MM.1S (cell line): ENCODE results near the gene MON2.

Experiments used
- DNase-seq: peaks from one replicate; pipeline ENCODE4 v3.0.0-alpha.2; 2015
- H2AFZ ChIP-seq: fragments of 300-600 bp; sonication (generic); 2 replicates; pipeline ENCODE4 v1.6.0; 2016; ENCODE audit warnings: antibody characterized with exemption, low read length
- H3F3A ChIP-seq: fragments of 300-600 bp; sonication (generic); 2 replicates; pipeline ENCODE4 v1.6.1; 2016; ENCODE audit warnings: mild to moderate bottlenecking, antibody characterized with exemption, low read length, moderate library complexity, mixed read lengths; ENCODE audit not compliant: insufficient read depth
- H3K27ac ChIP-seq: fragments of 300-600 bp; sonication (generic); 2 replicates; pipeline ENCODE4 v1.5.1; 2016; ENCODE audit warnings: mild to moderate bottlenecking, low read length
- H3K27me3 ChIP-seq: fragments of 300-600 bp; sonication (generic); replicated peaks from 2 replicates; pipeline ENCODE4 v1.6.0; 2016; ENCODE audit warnings: low read length; ENCODE audit not compliant: insufficient read depth
- H3K36me3 ChIP-seq: fragments of 300-600 bp; sonication (generic); replicated peaks from 2 replicates; pipeline ENCODE4 v1.6.1; 2016; ENCODE audit warnings: mild to moderate bottlenecking, low read length, mixed read lengths; ENCODE audit not compliant: insufficient read depth
- H3K4me1 ChIP-seq: fragments of 300-600 bp; sonication (generic); 2 replicates; pipeline ENCODE4 v1.6.1; 2016; ENCODE audit warnings: low read length, mixed read lengths
- H3K4me2 ChIP-seq: fragments of 300-600 bp; sonication (generic); 2 replicates; pipeline ENCODE4 v1.6.0; 2016; ENCODE audit warnings: low read depth, low read length
- H3K4me3 ChIP-seq: fragments of 300-600 bp; sonication (generic); 2 replicates; pipeline ENCODE4 v1.5.1; 2016; ENCODE audit warnings: low read length, mixed read lengths
- H3K79me2 ChIP-seq: fragments of 300-600 bp; sonication (generic); 2 replicates; pipeline ENCODE4 v1.6.1; 2016; ENCODE audit warnings: mixed run types, low read length, mixed read lengths
- H3K9ac ChIP-seq: fragments of 300-600 bp; sonication (generic); 2 replicates; pipeline ENCODE4 v1.6.1; 2016; ENCODE audit warnings: low read length, mixed read lengths
- H3K9me2 ChIP-seq: fragments of 300-600 bp; sonication (generic); replicated peaks from 2 replicates; pipeline ENCODE4 v1.6.1; 2016; ENCODE audit warnings: mild to moderate bottlenecking, low read length, mixed read lengths; ENCODE audit not compliant: insufficient read depth
- H3K9me3 ChIP-seq: fragments of 300-600 bp; sonication (generic); replicated peaks from 2 replicates; pipeline ENCODE4 v1.6.1; 2016; ENCODE audit warnings: mild to moderate bottlenecking, low read length, mixed read lengths; ENCODE audit not compliant: insufficient read depth
- H4K20me1 ChIP-seq: fragments of 300-600 bp; sonication (generic); 2 replicates; pipeline ENCODE4 v1.6.1; 2016; ENCODE audit warnings: mild to moderate bottlenecking, low read length, moderate library complexity, mixed read lengths; ENCODE audit not compliant: insufficient read depth
- CTCF ChIP-seq: fragments of 300-600 bp; sonication (generic); IDR thresholded peaks from 2 replicates; pipeline ENCODE4 v1.5.1; 2016; ENCODE audit warnings: antibody characterized with exemption, low read length, mixed read lengths
- EZH2 ChIP-seq: fragments of 300-600 bp; sonication (generic); optimal IDR thresholded peaks from 2 replicates; pipeline ENCODE3; 2017; ENCODE audit warnings: low read depth, mild to moderate bottlenecking, antibody characterized with exemption, low read length, mixed read lengths
- EZH2phosphoT487 ChIP-seq: fragments of 300-600 bp; sonication (generic); IDR thresholded peaks from 2 replicates; pipeline ENCODE4 v1.6.1; 2018; ENCODE audit warnings: antibody characterized with exemption, low read length

The MON2 gene

GRCh38 chr12:62629413-62629812, 162.8 kb downstream of the MON2 start:
- no peaks in the 10 kb centered on the region for H3K36me3 ChIP-seq
- no peak for DNase-seq
- H3K9me3 ChIP-seq = no peaks in the 10 kb centered on the region
- H3K79me2 ChIP-seq = no peaks in the 10 kb centered on the region
- H3K27ac ChIP-seq = no peak overlapping the region
- no peak overlapping the region for H3K4me3 ChIP-seq
- H2AFZ ChIP-seq = no peak overlapping the region
- no peaks in the 10 kb centered on the region for H3F3A ChIP-seq
- no peaks in the 10 kb centered on the region for H3K4me1 ChIP-seq
- no peak for TF ChIP-seq EZH2
- TF ChIP-seq EZH2phosphoT487 = no peak
- TF ChIP-seq CTCF = no peak
- H3K9ac ChIP-seq = no peak overlapping the region
- no peak overlapping the region for H3K4me2 ChIP-seq
- no peaks in the 10 kb centered on the region for H4K20me1 ChIP-seq
- H3K9me2 ChIP-seq = no peaks in the 10 kb centered on the region
- no peaks in the 10 kb centered on the region; the same call in 1 of the 2 replicates for H3K27me3 ChIP-seq

- Histone ChIP-seq H3K9me2 (no peaks in the 10 kb centered on the region), H3K27me3 (no peaks in the 10 kb centered on the region; the same call in 1 of the 2 replicates), H3K4me1 (no peaks in the 10 kb centered on the region), H3K36me3 (no peaks in the 10 kb centered on the region), H3K79me2 (no peaks in the 10 kb centered on the region), H2AFZ (no peak overlapping the region), H3K9me3 (no peaks in the 10 kb centered on the region), H3K4me3 (no peak overlapping the region), H3F3A (no peaks in the 10 kb centered on the region), H4K20me1 (no peaks in the 10 kb centered on the region), H3K27ac (no peak overlapping the region), H3K4me2 (no peak overlapping the region), H3K9ac (no peak overlapping the region)
- TF ChIP-seq EZH2 (no peak), CTCF (no peak), EZH2phosphoT487 (no peak)
- no peak for DNase-seq
Observed at GRCh38 chr12:62629971-62630739, 163.5 kb downstream of the MON2 start.

- Histone ChIP-seq H3K27ac (no peak overlapping the region), H3K9ac (no peak overlapping the region), H3K36me3 (no peaks in the 10 kb centered on the region), H3K9me3 (no peaks in the 10 kb centered on the region), H3F3A (no peaks in the 10 kb centered on the region), H3K79me2 (no peaks in the 10 kb centered on the region), H3K4me2 (peak overlapping the region; percentile 45), H4K20me1 (no peaks in the 10 kb centered on the region), H3K4me1 (no peaks in the 10 kb centered on the region), H2AFZ (peak overlapping the region; percentile 58; the same call in 1 of the 2 replicates), H3K9me2 (no peaks in the 10 kb centered on the region), H3K27me3 (no peaks in the 10 kb centered on the region; the same call in 1 of the 2 replicates), H3K4me3 (peak overlapping the region; percentile 15; the same call in 1 of the 2 replicates)
- no peak for DNase-seq
- TF ChIP-seq CTCF (no peak), EZH2phosphoT487 (no peak), EZH2 (no peak)
Observed at GRCh38 chr12:62631471-62632410, 165.1 kb downstream of the MON2 start.
